HG02678 (cell line): ENCODE measurements around the gene MYRIP.
A peak's percentile ranks its signal among the peaks of the same experiment; 100 is the strongest.
"Not testable (repeated sequence)": the region's sequence is repeated elsewhere in the genome, so short reads cannot be mapped to it uniquely, and the experiment has no call there.

ENCODE experiments used
- ATAC-seq: cut with Tn5 transposase; IDR thresholded peaks from one replicate; pipeline ENCODE4 v1.9.1; 2021; ENCODE audit warnings: mild to moderate bottlenecking, moderate library complexity; ENCODE audit not compliant: unreplicated experiment

The MYRIP gene

GRCh38 chr3:40116478-40117177, 307.2 kb downstream of the MYRIP start:
- no peak for ATAC-seq

GRCh38 chr3:40118091-40118490, 308.7 kb downstream of the MYRIP start:
- no peak for ATAC-seq

GRCh38 chr3:40120067-40120692, 310.8 kb downstream of the MYRIP start:
- no peak for ATAC-seq

GRCh38 chr3:40120806-40121205, 311.4 kb downstream of the MYRIP start:
- no peak for ATAC-seq

GRCh38 chr3:40124918-40125317, 315.5 kb downstream of the MYRIP start:
- no peak for ATAC-seq

GRCh38 chr3:40128166-40128565, 318.8 kb downstream of the MYRIP start:
- no peak for ATAC-seq

GRCh38 chr3:40129510-40129909, 320.1 kb downstream of the MYRIP start:
- no peak for ATAC-seq

- ATAC-seq: no peak
Measured at GRCh38 chr3:40129981-40130380, 320.6 kb downstream of the MYRIP start.

GRCh38 chr3:40130721-40131120, 321.3 kb downstream of the MYRIP start:
- no peak for ATAC-seq

GRCh38 chr3:40133886-40134575, 324.6 kb downstream of the MYRIP start:
- not testable (repeated sequence) for ATAC-seq

- ATAC-seq: no peak
Measured at GRCh38 chr3:40137591-40138295, 328.3 kb downstream of the MYRIP start.

GRCh38 chr3:40143283-40144090, 334.1 kb downstream of the MYRIP start:
- ATAC-seq: no peak

GRCh38 chr3:40148827-40149226, 339.4 kb downstream of the MYRIP start:
- no peak for ATAC-seq

GRCh38 chr3:40152482-40153133, 343.2 kb downstream of the MYRIP start:
- ATAC-seq: no peak

- ATAC-seq: no peak
Measured at GRCh38 chr3:40160933-40161332, 351.5 kb downstream of the MYRIP start.

- ATAC-seq: no peak
Measured at GRCh38 chr3:40162616-40163015, 353.2 kb downstream of the MYRIP start.

GRCh38 chr3:40166997-40167396, 357.6 kb downstream of the MYRIP start:
- ATAC-seq: no peak

- no peak for ATAC-seq
Measured at GRCh38 chr3:40167958-40168357, 358.5 kb downstream of the MYRIP start.

GRCh38 chr3:40169983-40170382, 360.6 kb downstream of the MYRIP start:
- ATAC-seq: peak; percentile 41

GRCh38 chr3:40170395-40170794, 361.0 kb downstream of the MYRIP start:
- peak; percentile 97 for ATAC-seq
